ENCODE measurements around the gene PPP6R2. TPM values are rescaled to one million over a fixed set of nuclear protein-coding genes. Genes with fewer than 3 reads are reported as not detected.

The PPP6R2 gene
- total RNA-seq, 1 donor from 2014 or later: 45.2 TPM

DNA sequence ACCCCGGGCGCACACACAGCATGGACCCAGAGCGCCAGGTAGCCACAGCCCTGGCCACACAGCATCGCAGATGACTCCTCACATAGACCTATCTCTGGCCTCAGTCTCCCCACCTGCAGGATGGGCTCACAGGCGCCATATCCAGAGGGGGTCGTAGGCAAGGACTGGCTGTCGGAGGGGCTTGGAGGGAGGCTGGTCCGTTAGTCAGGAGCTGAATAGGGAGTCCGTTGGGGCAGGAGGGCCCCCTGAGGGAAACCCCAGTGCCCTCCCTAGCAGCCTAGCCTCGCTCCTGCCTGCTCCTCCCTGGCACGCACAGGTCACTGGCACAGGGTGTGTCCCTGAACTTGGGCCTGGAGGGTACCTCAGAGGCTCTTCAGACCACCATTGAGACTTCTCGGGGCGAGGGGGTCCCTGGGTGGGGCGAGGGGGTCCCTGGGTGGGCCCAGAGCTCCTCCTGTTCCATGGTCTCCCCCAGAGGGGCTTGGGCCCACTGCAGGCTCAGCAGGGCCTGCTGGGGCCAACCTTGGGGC is 37.7 kb upstream of the PPP6R2 start:
- peaks cover 1% of the 10 kb centered on the region for H3K36me3 ChIP-seq (ENCODE audit: control insufficient read depth, insufficient read depth, low read length)
- H3K27me3 ChIP-seq (ENCODE audit: control insufficient read depth, insufficient read depth, low read length): no peaks in the 10 kb centered on the region
- peak overlapping the region; percentile 96 for H3K4me3 ChIP-seq (ENCODE audit: low read depth, low read length)
- TF ChIP-seq, protein P1, sequence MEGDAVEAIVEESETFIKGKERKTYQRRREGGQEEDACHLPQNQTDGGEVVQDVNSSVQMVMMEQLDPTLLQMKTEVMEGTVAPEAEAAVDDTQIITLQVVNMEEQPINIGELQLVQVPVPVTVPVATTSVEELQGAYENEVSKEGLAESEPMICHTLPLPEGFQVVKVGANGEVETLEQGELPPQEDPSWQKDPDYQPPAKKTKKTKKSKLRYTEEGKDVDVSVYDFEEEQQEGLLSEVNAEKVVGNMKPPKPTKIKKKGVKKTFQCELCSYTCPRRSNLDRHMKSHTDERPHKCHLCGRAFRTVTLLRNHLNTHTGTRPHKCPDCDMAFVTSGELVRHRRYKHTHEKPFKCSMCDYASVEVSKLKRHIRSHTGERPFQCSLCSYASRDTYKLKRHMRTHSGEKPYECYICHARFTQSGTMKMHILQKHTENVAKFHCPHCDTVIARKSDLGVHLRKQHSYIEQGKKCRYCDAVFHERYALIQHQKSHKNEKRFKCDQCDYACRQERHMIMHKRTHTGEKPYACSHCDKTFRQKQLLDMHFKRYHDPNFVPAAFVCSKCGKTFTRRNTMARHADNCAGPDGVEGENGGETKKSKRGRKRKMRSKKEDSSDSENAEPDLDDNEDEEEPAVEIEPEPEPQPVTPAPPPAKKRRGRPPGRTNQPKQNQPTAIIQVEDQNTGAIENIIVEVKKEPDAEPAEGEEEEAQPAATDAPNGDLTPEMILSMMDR (IDR thresholded peaks at IDR 0.05; ENCODE audit: insufficient read depth, low read length, poor library complexity, severe bottlenecking): no peak
- no peak for DNase-seq (ENCODE audit: low read depth)

DNA sequence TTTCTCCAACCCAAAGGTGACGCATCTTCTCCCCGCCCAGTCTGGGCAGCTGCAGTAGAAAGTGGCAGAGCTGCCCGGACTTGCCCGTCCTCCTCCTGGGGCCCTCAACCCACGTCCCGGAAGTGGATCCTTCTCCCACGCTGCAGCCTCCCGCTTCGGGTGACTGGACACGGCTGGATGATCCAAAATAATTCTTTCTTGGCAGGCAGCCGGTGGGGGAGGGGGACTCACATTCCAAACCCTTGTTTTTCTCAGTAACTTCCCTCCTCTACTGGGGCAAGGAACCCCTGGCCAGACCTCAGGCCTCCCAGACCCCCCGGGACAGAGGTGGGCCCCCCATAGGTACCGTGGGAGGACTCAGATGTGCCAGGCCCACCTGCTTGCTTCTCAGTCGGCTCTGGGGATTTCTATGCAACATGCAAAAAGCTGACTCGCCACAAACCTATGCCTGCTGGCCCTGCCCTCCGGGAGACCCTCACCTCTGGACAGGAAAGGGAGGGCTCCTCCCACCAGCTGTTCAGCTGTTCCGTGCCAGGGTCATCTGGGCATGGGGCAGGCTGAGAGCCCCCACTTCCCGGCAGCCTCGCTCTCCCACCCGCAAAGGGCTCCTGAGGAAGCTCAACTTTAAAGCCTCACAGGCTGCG is 37.1 kb upstream of the PPP6R2 start:
- TF ChIP-seq, protein P1 (IDR thresholded peaks at IDR 0.05; ENCODE audit: insufficient read depth, low read length, poor library complexity, severe bottlenecking): no peak
- H3K4me3 ChIP-seq (ENCODE audit: low read depth, low read length): peak overlapping the region; percentile 96
- DNase-seq (ENCODE audit: low read depth): peak; percentile 83
- H3K27me3 ChIP-seq (ENCODE audit: control insufficient read depth, insufficient read depth, low read length): no peaks in the 10 kb centered on the region
- H3K36me3 ChIP-seq (ENCODE audit: control insufficient read depth, insufficient read depth, low read length): peaks cover 1% of the 10 kb centered on the region

DNA sequence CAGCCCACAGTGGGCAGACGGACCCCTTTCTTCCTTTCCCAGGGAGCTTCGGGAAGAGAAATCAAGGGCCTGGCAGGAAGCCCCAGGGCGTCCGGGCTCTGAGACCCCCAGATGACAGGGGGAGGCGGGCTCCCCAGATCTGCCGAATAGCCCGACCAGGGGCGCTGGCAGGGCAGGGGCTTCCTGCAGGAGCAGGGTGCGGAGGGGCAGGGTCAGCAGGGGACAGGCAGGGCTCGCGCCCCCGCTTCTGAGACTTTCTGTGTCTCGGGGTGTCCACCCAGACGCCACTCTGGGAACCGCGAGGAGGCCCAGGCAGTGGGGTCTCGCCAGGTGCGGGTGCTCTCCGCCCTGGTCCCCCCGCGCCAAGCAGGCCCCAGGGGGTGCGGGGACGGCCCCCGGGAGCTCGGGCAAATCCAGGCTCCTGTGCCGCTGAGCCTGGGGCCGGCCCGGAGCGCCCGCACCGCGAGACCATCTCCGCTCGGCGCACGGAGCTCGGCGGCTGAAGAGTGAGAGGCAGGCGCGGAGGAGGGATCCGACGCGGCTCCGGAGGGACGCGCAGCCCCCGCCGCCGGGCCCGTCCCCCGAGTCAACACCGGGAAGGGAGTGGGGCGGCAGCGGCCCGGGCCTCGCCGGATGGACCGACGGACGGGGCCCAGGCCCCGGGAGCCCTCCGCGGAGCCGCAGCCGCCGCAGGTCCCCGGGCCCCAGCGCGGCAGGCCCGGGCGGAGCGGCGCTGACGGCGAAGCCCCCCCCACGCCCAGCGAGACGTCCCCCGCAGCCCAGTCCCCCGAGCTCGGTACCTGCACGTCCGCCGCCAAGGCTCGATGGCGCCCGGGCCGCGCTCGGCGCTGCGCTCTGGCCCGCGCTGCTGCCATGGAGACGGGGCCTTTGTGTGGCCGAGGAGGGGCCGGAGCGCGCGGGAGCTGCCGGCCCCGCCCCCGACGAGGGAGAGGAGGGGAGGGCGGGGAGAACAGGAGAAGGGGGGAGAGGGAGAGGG is 36.1 kb upstream of the PPP6R2 start, which contains the start of gene PLXNB2:
TSS of gene PLXNB2 (minus strand) at position 894 of the 997 bp plus-strand sequence. CDS start 17,062 bp downstream, outside the sequence.
- Histone ChIP-seq H3K4me3 (ENCODE audit: low read depth, low read length) (peak within 1 kb of the TSS; percentile 96), H3K36me3 (ENCODE audit: control insufficient read depth, insufficient read depth, low read length) (peaks cover 1% of the 10 kb centered on the region), H3K27me3 (ENCODE audit: control insufficient read depth, insufficient read depth, low read length) (no peaks in the 10 kb centered on the region)
- DNase-seq (ENCODE audit: low read depth): no peak
- TF ChIP-seq, protein P1 (IDR thresholded peaks at IDR 0.05; ENCODE audit: insufficient read depth, low read length, poor library complexity, severe bottlenecking): no peak

DNA sequence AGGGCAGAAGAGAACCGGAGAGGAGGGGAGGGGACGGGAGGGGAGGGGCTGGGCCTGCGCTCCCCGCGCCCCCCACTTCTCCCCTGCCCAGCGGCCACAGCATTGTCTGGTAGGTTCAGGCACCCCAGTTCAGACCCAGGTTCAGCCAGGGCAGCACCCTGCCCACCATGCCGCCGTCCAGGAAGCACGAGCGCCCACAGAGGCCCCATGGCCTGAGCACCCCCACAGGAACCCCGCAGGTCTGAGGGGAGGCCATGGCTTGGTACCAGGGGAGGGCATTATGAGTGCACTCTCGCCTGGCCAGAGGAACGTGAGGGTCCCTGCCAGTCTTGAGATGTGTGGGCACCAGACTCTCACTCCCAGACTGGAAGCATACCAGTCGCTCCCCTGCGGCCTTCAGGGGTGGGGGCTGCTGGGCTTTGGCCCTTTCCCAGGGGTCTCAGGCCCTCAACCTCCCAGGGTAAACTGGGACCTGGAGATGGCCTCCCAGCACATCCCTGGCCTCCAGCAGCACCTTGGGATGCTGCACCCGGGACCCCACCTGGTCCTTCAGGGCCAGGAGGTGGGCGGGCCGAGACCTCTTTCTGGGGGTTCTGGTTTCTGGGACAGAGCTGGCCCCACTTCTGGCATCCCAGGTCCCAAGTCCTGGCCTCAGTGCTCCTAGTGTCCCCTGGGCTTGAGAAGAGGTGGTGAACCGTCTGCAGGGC is 35.1 kb upstream of the PPP6R2 start:
- no peak overlapping the region for H3K4me3 ChIP-seq (ENCODE audit: low read depth, low read length)
- DNase-seq (ENCODE audit: low read depth): no peak
- peaks cover 1% of the 10 kb centered on the region for H3K36me3 ChIP-seq (ENCODE audit: control insufficient read depth, insufficient read depth, low read length)
- TF ChIP-seq, protein P1 (IDR thresholded peaks at IDR 0.05; ENCODE audit: insufficient read depth, low read length, poor library complexity, severe bottlenecking): no peak
- no peaks in the 10 kb centered on the region for H3K27me3 ChIP-seq (ENCODE audit: control insufficient read depth, insufficient read depth, low read length)

DNA sequence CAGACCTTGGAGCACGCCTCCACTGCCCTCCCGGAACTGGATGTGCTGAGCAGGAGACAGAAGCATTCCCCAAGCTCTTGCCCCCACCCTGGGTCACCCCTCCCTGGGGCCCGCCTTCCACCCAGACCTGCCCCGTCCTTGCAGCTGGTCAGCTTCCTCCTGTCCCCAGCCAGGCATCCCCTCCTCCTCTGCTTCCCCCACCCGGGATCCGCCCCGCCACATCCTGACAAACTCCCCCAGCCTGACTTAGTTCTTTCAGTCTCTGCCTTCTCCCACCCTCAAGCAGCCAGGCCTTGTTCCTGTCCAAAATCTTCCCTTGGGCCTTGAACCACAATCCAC is 34.6 kb upstream of the PPP6R2 start:
- Histone ChIP-seq H3K27me3 (ENCODE audit: control insufficient read depth, insufficient read depth, low read length) (no peaks in the 10 kb centered on the region), H3K4me3 (ENCODE audit: low read depth, low read length) (no peak overlapping the region), H3K36me3 (ENCODE audit: control insufficient read depth, insufficient read depth, low read length) (peaks cover 1% of the 10 kb centered on the region)
- TF ChIP-seq, protein P1 (IDR thresholded peaks at IDR 0.05; ENCODE audit: insufficient read depth, low read length, poor library complexity, severe bottlenecking): no peak
- no peak for DNase-seq (ENCODE audit: low read depth)

Measured in kidney epithelial cell (primary cell).